ENCODE measurements around the gene EYA2. TPM values are rescaled to one million over a fixed set of nuclear protein-coding genes. Genes with fewer than 3 reads are reported as not detected.

EYA2 gene
- total RNA-seq, 1 experiment from 2014 or later, result 0.74 TPM

DNA sequence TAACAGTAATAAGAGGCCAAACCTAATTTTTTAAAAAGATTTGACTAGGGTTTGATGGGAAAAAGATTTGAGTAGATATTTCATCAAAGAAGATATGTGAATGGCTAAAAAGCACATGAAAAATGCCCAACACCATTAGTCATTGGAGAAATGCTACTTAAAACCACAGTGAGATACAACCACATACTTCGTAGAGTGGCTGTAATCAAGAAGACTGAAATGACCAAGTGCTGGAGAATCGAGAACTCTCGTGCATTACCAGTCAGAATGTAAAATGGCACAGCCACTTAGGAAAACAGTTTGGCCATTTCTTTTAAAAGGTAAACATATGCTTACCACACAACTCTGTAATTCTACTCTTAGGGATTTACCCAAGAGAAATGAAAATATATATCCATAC is 175.5 kb downstream of the EYA2 start:
- peaks cover 12% of the 10 kb centered on the region for H3K9me3 ChIP-seq (ENCODE audit: control insufficient read depth, low read depth, low read length)
- no CpG with 5 or more reads among the region's 3 CpGs for WGBS (ENCODE audit: extremely low coverage, insufficient read length, low lambda C conversion rate)
- Mint-ChIP-seq H3K4me1 (no peaks in the 10 kb centered on the region), H3K4me3 (no peak overlapping the region), H3K9me3 (peaks cover 27 to 37% of the 10 kb centered on the region in 2 experiments), H3K36me3 (ENCODE audit: insufficient read depth in 1 of 3, low read depth in 3 of 3) (peaks cover 7 to 25% (median 10%) of the 10 kb centered on the region in 3 experiments), H3K27me3 (ENCODE audit: low read depth) (peaks cover 2% of the 10 kb centered on the region; the same call in 1 of the 2 replicates), H3K27ac (no peak overlapping the region)
- H2BK12ac ChIP-seq (ENCODE audit: insufficient read length, low read depth, low read length), result no peak overlapping the region
- no peak overlapping the region for H2BK15ac ChIP-seq (ENCODE audit: low read depth, low read length)
- H4K5ac ChIP-seq (ENCODE audit: insufficient read length, low read depth, low read length), result no peak overlapping the region
- no peak for TF ChIP-seq CTCF (conservative IDR thresholded peaks at IDR 0.05)
- H4K91ac ChIP-seq (ENCODE audit: insufficient read length, low read depth, low read length), result no peak overlapping the region
- no peak overlapping the region for H3K9ac ChIP-seq (ENCODE audit: extremely low read depth, insufficient read length, low read length)
- H3K4me2 ChIP-seq (ENCODE audit: insufficient read depth, insufficient read length, low read length), result no peak overlapping the region
- H4K20me1 ChIP-seq (ENCODE audit: control insufficient read depth, insufficient read depth, insufficient read length), result no peaks in the 10 kb centered on the region
- no peaks in the 10 kb centered on the region for H3K79me1 ChIP-seq (ENCODE audit: insufficient read depth, low read depth, low read length, poor library complexity, severe bottlenecking)
- no peak overlapping the region for H3K23ac ChIP-seq (ENCODE audit: insufficient read length, low read depth, low read length)
- no peak overlapping the region for H2BK20ac ChIP-seq (ENCODE audit: low read depth, low read length, poor library complexity, severe bottlenecking)
- no peak overlapping the region for H2AFZ ChIP-seq (ENCODE audit: low read length)
- H2BK5ac ChIP-seq (ENCODE audit: insufficient read length, low read length), result no peak overlapping the region
- no peak overlapping the region for H4K8ac ChIP-seq (replicated peaks; ENCODE audit: insufficient read length, low read depth, low read length)
- H3T11ph ChIP-seq (ENCODE audit: low read length), result no peak overlapping the region
- no peaks in the 10 kb centered on the region for H3K27me3 ChIP-seq (ENCODE audit: insufficient read depth, low read length)
- DNase-seq, result no peak
- H3K23me2 ChIP-seq (ENCODE audit: insufficient read length, low read depth, low read length, poor library complexity, severe bottlenecking), result no peaks in the 10 kb centered on the region
- no peak overlapping the region for H3K4ac ChIP-seq (ENCODE audit: low read depth, low read length)
- H3K4me1 ChIP-seq (ENCODE audit: insufficient read depth, low read length), result no peaks in the 10 kb centered on the region
- H3K79me2 ChIP-seq (ENCODE audit: insufficient read depth, low read length), result no peaks in the 10 kb centered on the region
- no peak overlapping the region for H2AK5ac ChIP-seq (ENCODE audit: insufficient read length, low read length)
- H3K18ac ChIP-seq (ENCODE audit: insufficient read length, low read depth, low read length), result no peak overlapping the region
- no peak overlapping the region for H3K14ac ChIP-seq (ENCODE audit: insufficient read depth, low read length)
- no peak overlapping the region for H2BK120ac ChIP-seq (ENCODE audit: low read depth, low read length, poor library complexity, severe bottlenecking)
- H3K27ac ChIP-seq (ENCODE audit: insufficient read length, low read depth, low read length), result no peak overlapping the region
- H3K56ac ChIP-seq (ENCODE audit: insufficient read length, low read depth, low read length), result no peak overlapping the region
